ENCODE measurements around the gene CTLA4.

DNA sequence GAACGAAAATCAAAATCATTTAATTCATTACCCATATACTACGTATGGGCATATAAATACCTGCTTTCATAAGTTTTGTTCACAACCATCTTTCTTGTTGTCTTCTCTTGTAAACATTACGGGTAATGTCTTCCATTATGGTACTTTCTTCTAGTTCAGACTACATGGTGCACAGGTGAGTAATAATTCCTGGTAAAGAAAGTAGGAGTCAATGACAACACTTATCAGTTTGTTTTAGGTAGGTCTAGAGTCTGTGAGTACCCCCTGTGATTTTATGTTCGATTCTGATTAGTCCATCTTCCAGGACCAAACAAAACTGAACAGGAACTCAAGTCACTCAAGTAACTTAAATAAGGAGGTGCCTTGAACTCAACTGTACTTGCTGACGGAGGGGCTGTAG is 25.2 kb upstream of the CTLA4 start:
- no peak for TF ChIP-seq LEF1 (IDR thresholded peaks at IDR 0.05; ENCODE audit: borderline replicate concordance)
- TF ChIP-seq FOXA1 (IDR thresholded peaks at IDR 0.05), result no peak
- no peak for TF ChIP-seq BHLHE40 (IDR thresholded peaks at IDR 0.05; ENCODE audit: borderline replicate concordance)

Data from HEK293T (cell line).